Fibroblast of lung (primary cell): ENCODE results near the gene FOXQ1. TPM values are rescaled to one million over a fixed set of nuclear protein-coding genes. Genes with fewer than 3 reads are reported as not detected.

ENCODE experiments used
- DNase-seq, 2 donors: peaks; one replicate each; pipeline versions ENCODE4 v3.0.0 to v3.0.0-alpha.2; 2010; ENCODE audit warnings: low read depth in 2 of 2
- H2AFZ ChIP-seq: 2 replicates; pipeline ENCODE4 v1.5.1; 2012; ENCODE audit warnings: low read length, control low read depth, inconsistent platforms
- H3K27ac ChIP-seq: 2 replicates; pipeline ENCODE4 v1.5.1; 2011; ENCODE audit warnings: low read length, control low read depth; ENCODE audit not compliant: insufficient read depth
- H3K27me3 ChIP-seq: 2 replicates; pipeline ENCODE4 v1.5.1; 2011; ENCODE audit warnings: mild to moderate bottlenecking, low read length; ENCODE audit not compliant: control insufficient read depth, insufficient read depth
- H3K36me3 ChIP-seq: 2 replicates; pipeline ENCODE4 v1.5.1; 2011; ENCODE audit warnings: low read length; ENCODE audit not compliant: control insufficient read depth, insufficient read depth
- H3K4me1 ChIP-seq: 2 replicates; pipeline ENCODE4 v1.5.1; 2011; ENCODE audit warnings: low read length; ENCODE audit not compliant: control insufficient read depth, insufficient read depth; ENCODE audit errors: extremely low read depth
- H3K4me2 ChIP-seq: 2 replicates; pipeline ENCODE4 v1.5.1; 2011; ENCODE audit warnings: low read length, control low read depth; ENCODE audit not compliant: insufficient read depth; ENCODE audit errors: extremely low read depth
- H3K4me3 ChIP-seq, 4 experiments: fragments of 200-600 bp in 1 of 4; sonication (generic) in 1 of 4; replicated peaks in 1 of 4; 2 replicates each; pipeline ENCODE4 v1.5.1; 2011 to 2016; ENCODE audit warnings: low read length in 4 of 4, low read depth in 3 of 4, mild to moderate bottlenecking in 3 of 4, control low read depth in 2 of 4, inconsistent platforms in 1 of 4, mixed read lengths in 1 of 4; ENCODE audit not compliant: insufficient read depth in 1 of 4; ENCODE audit errors: control extremely low read depth in 1 of 4
- H3K79me2 ChIP-seq: 2 replicates; pipeline ENCODE4 v1.5.1; 2012; ENCODE audit warnings: mild to moderate bottlenecking, low read length, inconsistent platforms; ENCODE audit not compliant: control insufficient read depth, insufficient read depth
- H3K9ac ChIP-seq: 2 replicates; pipeline ENCODE4 v1.5.1; 2011; ENCODE audit warnings: mild to moderate bottlenecking, low read length, control low read depth; ENCODE audit not compliant: insufficient read depth
- H3K9me3 ChIP-seq: 2 replicates; pipeline ENCODE4 v1.5.1; 2012; ENCODE audit warnings: low read depth, low read length; ENCODE audit not compliant: control insufficient read depth, insufficient read depth
- H4K20me1 ChIP-seq: 2 replicates; pipeline ENCODE4 v1.5.1; 2011; ENCODE audit warnings: low read length; ENCODE audit not compliant: control insufficient read depth, insufficient read depth; ENCODE audit errors: extremely low read depth
- CTCF ChIP-seq, 2 donors: IDR thresholded peaks in 1 of 2; conservative IDR thresholded peaks in 1 of 2; 1 replicate in 1 of 2; 2 replicates in 1 of 2; pipeline ENCODE4 v1.5.1; 2011 to 2012; ENCODE audit warnings: low read length in 2 of 2, control low read depth in 1 of 2, inconsistent platforms in 1 of 2, low read depth in 1 of 2, mild to moderate bottlenecking in 1 of 2
- EZH2 ChIP-seq: IDR thresholded peaks from 2 replicates; pipeline ENCODE4 v1.5.1; 2012; ENCODE audit warnings: low read length, control low read depth, mild to moderate bottlenecking; ENCODE audit errors: missing control alignments
- polyA plus RNA-seq, 2 donors: library from polyadenylated mRNA; depleted of rRNA in 1 of 2; stranded (reverse) in 1 of 2; unstranded in 1 of 2; fragments of >200 nt; gene quantifications; 2 replicates each; pipeline ENCODE4 v1.2.1, GENCODE V29; 2011 to 2012; ENCODE audit warnings: missing spikeins in 1 of 2
- total RNA-seq: library from RNA; depleted of rRNA; stranded (reverse); fragments of >200 nt; gene quantifications from 2 replicates; pipeline ENCODE4 v1.2.1, GENCODE V29; 2014

FOXQ1 gene
- total and polyA plus RNA-seq, 2 donors (not counting 1 experiment from before 2014, with no cell fraction given) = 1.8 to 2.0 TPM

- peak in 1 of 2 donors; percentile 95 for DNase-seq
- no peak overlapping the region for H2AFZ ChIP-seq
- H3K27me3 ChIP-seq = no peaks in the 10 kb centered on the region
- H3K27ac ChIP-seq = no peak overlapping the region
- no peak overlapping the region for H3K4me2 ChIP-seq
- H4K20me1 ChIP-seq = no peaks in the 10 kb centered on the region
- H3K79me2 ChIP-seq = no peaks in the 10 kb centered on the region
- no peak for TF ChIP-seq EZH2
- no peak for TF ChIP-seq CTCF (conservative IDR thresholded peaks at IDR 0.05 in 1 of 2, IDR thresholded peaks at IDR 0.05 in 1 of 2; ENCODE audit: low read depth in 1 of 2, low read length in 2 of 2)
- H3K9me3 ChIP-seq = no peaks in the 10 kb centered on the region
- H3K4me1 ChIP-seq = peaks cover 31% of the 10 kb centered on the region
- no peak overlapping the region for H3K9ac ChIP-seq
- H3K4me3 ChIP-seq = no peak overlapping the region
- no peaks in the 10 kb centered on the region for H3K36me3 ChIP-seq
Measured at GRCh38 chr6:1321738-1322137, 9.8 kb downstream of the FOXQ1 start.

- Histone ChIP-seq H3K79me2 (no peaks in the 10 kb centered on the region), H4K20me1 (no peaks in the 10 kb centered on the region), H3K4me2 (peak overlapping the region; percentile 27), H3K4me3 (no peak overlapping the region), H3K36me3 (no peaks in the 10 kb centered on the region), H3K4me1 (peaks cover 35% of the 10 kb centered on the region), H3K27me3 (no peaks in the 10 kb centered on the region), H2AFZ (no peak overlapping the region), H3K9ac (no peak overlapping the region), H3K9me3 (no peaks in the 10 kb centered on the region), H3K27ac (peak overlapping the region; percentile 51)
- TF ChIP-seq CTCF (conservative IDR thresholded peaks at IDR 0.05 in 1 of 2, IDR thresholded peaks at IDR 0.05 in 1 of 2; ENCODE audit: low read depth in 1 of 2, low read length in 2 of 2) = no peak
- TF ChIP-seq EZH2 = no peak
- no peak for DNase-seq
Measured at GRCh38 chr6:1322156-1322555, 10.3 kb downstream of the FOXQ1 start.

- Histone ChIP-seq H3K9ac (no peak overlapping the region), H3K9me3 (no peaks in the 10 kb centered on the region), H3K36me3 (no peaks in the 10 kb centered on the region), H3K79me2 (no peaks in the 10 kb centered on the region), H3K4me2 (peak overlapping the region; percentile 27), H4K20me1 (no peaks in the 10 kb centered on the region), H3K4me3 (no peak overlapping the region), H2AFZ (no peak overlapping the region), H3K27ac (peak overlapping the region; percentile 51), H3K4me1 (peaks cover 38% of the 10 kb centered on the region), H3K27me3 (no peaks in the 10 kb centered on the region)
- DNase-seq = peak; percentile 35 to 89
- TF ChIP-seq EZH2 = no peak
- TF ChIP-seq CTCF (conservative IDR thresholded peaks at IDR 0.05 in 1 of 2, IDR thresholded peaks at IDR 0.05 in 1 of 2; ENCODE audit: low read depth in 1 of 2, low read length in 2 of 2) = no peak
Measured at GRCh38 chr6:1322696-1323219, 10.9 kb downstream of the FOXQ1 start.
